Esophagus squamous epithelium (tissue), 5 donors: ENCODE data around the gene B3GALT4. TPM values are rescaled to one million over a fixed set of nuclear protein-coding genes. Genes with fewer than 3 reads are reported as not detected.
"Not testable (repeated sequence)": the region's sequence is repeated elsewhere in the genome, so short reads cannot be mapped to it uniquely, and the experiment has no call there.

ENCODE experiments used
- DNase-seq: peaks from one replicate; lab custom pipeline; 2025; lab: John Stamatoyannopoulos, UW
- H3K27ac ChIP-seq, 4 donors: fragments of 200-600 bp; sonication (generic); one replicate each; pipeline ENCODE4 v1.5.1; 2016 to 2019; ENCODE audit warnings: mild to moderate bottlenecking in 1 of 4
- H3K27me3 ChIP-seq, 4 donors: fragments of 200-600 bp; sonication (generic); 1 replicate in 3 of 4; 2 replicates in 1 of 4; pipeline versions ENCODE4 v1.5.1 to v1.6.0; 2017 to 2021; ENCODE audit warnings: antibody characterized with exemption in 1 of 4
- H3K36me3 ChIP-seq, 3 donors: fragments of 200-600 bp; sonication (generic); one replicate each; pipeline ENCODE4 v1.5.1; 2016 to 2019
- H3K4me1 ChIP-seq, 3 donors: fragments of 200-600 bp; sonication (generic); one replicate each; pipeline ENCODE4 v1.5.1; 2017 to 2019
- H3K4me3 ChIP-seq, 4 donors: fragments of 200-600 bp; sonication (generic); 1 replicate in 3 of 4; 2 replicates in 1 of 4; pipeline ENCODE4 v1.5.1; 2016 to 2019; ENCODE audit warnings: mild to moderate bottlenecking in 2 of 4, moderate library complexity in 1 of 4
- H3K9me3 ChIP-seq, 3 donors: fragments of 200-600 bp; sonication (generic); one replicate each; pipeline ENCODE4 v1.5.1; 2016 to 2019
- POLR2A ChIP-seq, 4 donors: fragments of 450-650 bp; IDR thresholded peaks; one replicate each; pipeline ENCODE4 v1.6.1; 2017; ENCODE audit warnings: antibody characterized with exemption in 4 of 4, mild to moderate bottlenecking in 4 of 4, moderate library complexity in 3 of 4
- WGBS, 2 donors: methylation state at CpG; one replicate each; pipeline ENCODE4 v1.1.5; 2018; 5-methylcytosine and 5-hydroxymethylcytosine counted together
- intact Hi-C: fragments of 100-400 bp; cut with DNase I; formaldehyde crosslinking; loops from one replicate; pipeline ENCODE4 v1.15.0; 2022
- total RNA-seq, 4 donors: library from RNA; depleted of rRNA; stranded (reverse); fragments of >200 nt; gene quantifications; one replicate each; pipeline ENCODE4 v1.1.0, GENCODE V29; 2016
- TF ChIP-seq, protein P1 (sequence below), 6 experiments: fragments of 450-650 bp in 4 of 6; fragments of 200-600 bp in 2 of 6; sonication (generic) in 2 of 6; IDR thresholded peaks; one replicate each; pipeline ENCODE4 v1.5.1; 2016 to 2019; ENCODE audit warnings: antibody characterized with exemption in 6 of 6, mild to moderate bottlenecking in 4 of 6, moderate library complexity in 4 of 6
- donor health status: DM: yes; HTN: yes; CAD: no.

Gene B3GALT4
- total RNA-seq, 4 donors from 2014 or later: 9.4 to 31.1 (median 15.0) TPM

GRCh38 chr6:33279971-33280511, 3.1 kb downstream of the B3GALT4 start:
- TF ChIP-seq, protein P1, sequence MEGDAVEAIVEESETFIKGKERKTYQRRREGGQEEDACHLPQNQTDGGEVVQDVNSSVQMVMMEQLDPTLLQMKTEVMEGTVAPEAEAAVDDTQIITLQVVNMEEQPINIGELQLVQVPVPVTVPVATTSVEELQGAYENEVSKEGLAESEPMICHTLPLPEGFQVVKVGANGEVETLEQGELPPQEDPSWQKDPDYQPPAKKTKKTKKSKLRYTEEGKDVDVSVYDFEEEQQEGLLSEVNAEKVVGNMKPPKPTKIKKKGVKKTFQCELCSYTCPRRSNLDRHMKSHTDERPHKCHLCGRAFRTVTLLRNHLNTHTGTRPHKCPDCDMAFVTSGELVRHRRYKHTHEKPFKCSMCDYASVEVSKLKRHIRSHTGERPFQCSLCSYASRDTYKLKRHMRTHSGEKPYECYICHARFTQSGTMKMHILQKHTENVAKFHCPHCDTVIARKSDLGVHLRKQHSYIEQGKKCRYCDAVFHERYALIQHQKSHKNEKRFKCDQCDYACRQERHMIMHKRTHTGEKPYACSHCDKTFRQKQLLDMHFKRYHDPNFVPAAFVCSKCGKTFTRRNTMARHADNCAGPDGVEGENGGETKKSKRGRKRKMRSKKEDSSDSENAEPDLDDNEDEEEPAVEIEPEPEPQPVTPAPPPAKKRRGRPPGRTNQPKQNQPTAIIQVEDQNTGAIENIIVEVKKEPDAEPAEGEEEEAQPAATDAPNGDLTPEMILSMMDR (IDR thresholded peaks at IDR 0.05): peak in 5 of 6 experiments; percentile 23 to 62 (median 34)
- TF ChIP-seq POLR2A (IDR thresholded peaks at IDR 0.05): no peak
- intact Hi-C loops: no loop called here
- Histone ChIP-seq H3K27ac (peak overlapping the region in 3 of 4 donors; percentile 94 to 98 (median 98)), H3K27me3 (no peaks in the 10 kb centered on the region), H3K36me3 (peaks cover 7 to 87% (median 26%) of the 10 kb centered on the region in 3 donors), H3K4me3 (no peak overlapping the region), H3K9me3 (no peaks in the 10 kb centered on the region), H3K4me1 (peaks cover 15 to 50% (median 25%) of the 10 kb centered on the region in 3 donors)
- WGBS, 2 donors: 65 to 73% methylated on average over 2 to 4 of the region's 5 CpGs
- no peak for DNase-seq

DNA sequence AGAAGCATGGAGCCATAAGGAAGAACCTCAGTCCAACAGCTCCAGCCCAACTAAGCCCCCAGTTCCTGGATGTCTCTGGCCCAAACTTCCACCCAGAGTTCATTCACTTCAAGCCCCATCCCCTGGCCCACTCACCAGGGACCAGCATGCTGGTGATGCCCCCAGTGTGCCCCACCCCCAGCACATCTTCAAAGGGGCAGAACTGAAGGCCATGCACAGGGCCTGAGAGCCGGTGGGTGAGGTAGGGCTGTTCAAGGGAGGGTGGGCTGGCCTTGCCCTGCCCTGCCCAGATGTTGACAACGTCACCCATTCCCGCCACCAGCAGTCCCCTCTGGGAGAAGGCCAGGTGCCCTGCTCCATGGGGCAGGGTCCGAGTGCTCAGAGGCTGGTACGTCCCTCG, 3.6 kb downstream of the B3GALT4 start:
- no peak for DNase-seq
- peak overlapping the region in 2 of 4 donors; percentile 30 to 46 for H3K27ac ChIP-seq
- peaks cover 15 to 45% (median 20%) of the 10 kb centered on the region in 3 donors for H3K4me1 ChIP-seq
- no peaks in the 10 kb centered on the region for H3K27me3 ChIP-seq
- TF ChIP-seq POLR2A (IDR thresholded peaks at IDR 0.05): no peak
- TF ChIP-seq, protein P1 (IDR thresholded peaks at IDR 0.05): no peak
- no peaks in the 10 kb centered on the region for H3K9me3 ChIP-seq
- peaks cover 7 to 87% (median 22%) of the 10 kb centered on the region in 3 donors for H3K36me3 ChIP-seq
- 88% methylated on average over 4 of the region's 6 CpGs; no CpG with 5 or more reads in 1 of the 2 donors for WGBS, 2 donors
- H3K4me3 ChIP-seq: no peak overlapping the region
- intact Hi-C loops: no loop called here

DNA sequence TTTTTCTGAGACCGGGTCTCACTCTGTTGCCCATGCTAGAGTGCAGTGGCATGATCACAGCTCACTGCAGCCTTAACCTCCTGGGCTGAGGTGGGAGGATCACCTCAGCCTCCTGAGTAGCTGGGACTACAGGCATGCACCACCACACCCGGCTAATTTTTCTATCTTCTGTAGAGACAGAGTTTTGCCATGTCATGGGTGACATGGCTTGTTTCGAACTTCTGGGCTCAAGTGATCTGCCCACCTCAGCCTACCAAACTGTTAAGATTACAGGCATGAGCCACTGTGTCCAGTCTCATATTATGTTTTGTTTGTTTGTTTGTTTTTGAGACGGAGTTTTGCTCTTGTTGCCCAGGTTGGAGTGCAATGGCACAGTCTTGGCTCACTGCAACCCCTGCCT, 8.3 kb downstream of the B3GALT4 start:
- H3K9me3 ChIP-seq, intact Hi-C loops, H3K27me3 ChIP-seq, DNase-seq, H3K27ac ChIP-seq, H3K4me3 ChIP-seq: not testable (repeated sequence)
- WGBS, 2 donors: 80 to 90% methylated on average over 4 of the region's 4 CpGs
- H3K4me1 ChIP-seq: peaks cover 16 to 29% (median 16%) of the 10 kb centered on the region in 3 donors
- peaks cover 11 to 79% (median 18%) of the 10 kb centered on the region in 3 donors for H3K36me3 ChIP-seq

DNA sequence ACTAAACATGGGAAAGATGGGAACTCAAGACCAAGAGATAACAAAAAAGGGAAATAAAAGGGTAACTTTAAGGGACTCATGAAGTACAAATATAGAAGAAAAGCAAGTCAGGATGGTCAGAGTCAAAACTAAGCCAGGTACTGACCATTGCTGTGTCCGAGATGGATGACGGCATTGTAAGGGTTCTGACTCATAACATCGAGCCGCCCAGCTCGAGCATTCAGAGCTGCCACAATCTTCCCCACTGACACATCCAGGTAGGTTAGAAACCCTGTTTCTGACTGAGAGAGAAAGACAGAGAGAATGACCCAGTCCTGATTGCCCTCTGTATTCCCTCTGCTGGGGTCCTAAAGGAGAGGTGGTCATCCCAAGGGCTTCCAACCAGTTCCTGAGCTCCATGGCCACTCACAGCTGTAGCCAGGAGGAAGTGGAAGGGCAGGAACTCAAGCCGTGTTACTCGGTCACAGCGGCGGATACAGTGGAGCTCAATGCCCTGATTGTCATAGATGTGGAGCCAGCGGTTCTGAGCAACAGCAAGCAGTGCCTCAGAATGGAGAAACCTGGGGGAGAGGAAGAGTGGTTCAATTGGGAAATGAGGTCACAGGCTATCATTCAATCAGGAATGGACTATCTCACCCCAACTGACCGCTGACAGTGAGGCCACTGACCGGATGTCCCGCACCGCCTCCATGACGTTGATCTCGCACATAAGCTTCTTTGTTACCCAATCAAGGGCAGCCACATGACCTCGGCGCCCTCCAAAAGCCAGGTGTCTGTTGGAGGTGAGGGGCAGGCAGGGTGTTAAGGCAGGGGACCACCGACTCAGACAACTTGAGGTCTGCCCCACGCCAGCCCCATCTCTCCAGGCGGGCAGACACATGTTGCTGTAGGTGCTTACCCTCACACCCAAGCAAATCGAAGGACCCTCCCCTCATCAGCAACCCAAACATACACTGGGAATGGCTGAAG, 10.3 kb downstream of the B3GALT4 start:
- H3K4me3 ChIP-seq: no peak overlapping the region
- intact Hi-C loops: no loop called here
- H3K36me3 ChIP-seq: peaks cover 12 to 76% (median 17%) of the 10 kb centered on the region in 3 donors
- TF ChIP-seq, protein P1 (IDR thresholded peaks at IDR 0.05): no peak
- no peak for TF ChIP-seq POLR2A (IDR thresholded peaks at IDR 0.05)
- peaks cover 21 to 41% (median 25%) of the 10 kb centered on the region in 3 donors for H3K4me1 ChIP-seq
- 91 to 92% methylated on average over 18 to 20 of the region's 22 CpGs for WGBS, 2 donors
- DNase-seq: no peak
- no peaks in the 10 kb centered on the region for H3K9me3 ChIP-seq
- no peaks in the 10 kb centered on the region for H3K27me3 ChIP-seq
- no peak overlapping the region for H3K27ac ChIP-seq

- Histone ChIP-seq H3K4me1 (peaks cover 21 to 41% (median 25%) of the 10 kb centered on the region in 3 donors), H3K27ac (peak overlapping the region; percentile 68 to 92 (median 82)), H3K27me3 (no peaks in the 10 kb centered on the region), H3K9me3 (no peaks in the 10 kb centered on the region), H3K36me3 (peaks cover 12 to 76% (median 22%) of the 10 kb centered on the region in 3 donors), H3K4me3 (peak overlapping the region; percentile 53 to 84 (median 82))
- intact Hi-C loops: no loop called here
- WGBS, 2 donors: 3 to 23% methylated on average over 9 to 17 of the region's 21 CpGs
- DNase-seq: no peak
- TF ChIP-seq POLR2A (IDR thresholded peaks at IDR 0.05): no peak
- TF ChIP-seq, protein P1 (IDR thresholded peaks at IDR 0.05): no peak
Measured at GRCh38 chr6:33288141-33288920, 11.4 kb downstream of the B3GALT4 start.
